HepG2 (cell line): ENCODE measurements around the gene SUCLA2. TPM values are rescaled to one million over a fixed set of nuclear protein-coding genes. Genes with fewer than 3 reads are reported as not detected.

Experiments used
- ATAC-seq: fragments of 200-7000 bp; cut with Tn5 transposase; 3 replicates; pipeline ENCODE4 v1.9.1; 2020; ENCODE audit warnings: mild to moderate bottlenecking, moderate library complexity
- BruUV-seq: library from RNA; stranded (reverse); fragments of 400-500 nt; replicated peaks from 2 replicates; lab custom pipeline; 2021; lab: Mats Ljungman, UMichigan
- CTCF ChIA-PET: fragments of 300-600 bp; formaldehyde crosslinking; extraction: SDS; loops from one replicate; lab custom pipeline; 2021; ENCODE audit warnings: low total read pairs, inconsistent platforms, low intra/inter-chr PET ratio; lab: Yijun Ruan, JAX
- POLR2A ChIA-PET: fragments of 350-600 bp; sonication (Branson Sonifier 250); formaldehyde crosslinking; loops from one replicate; lab custom pipeline; 2020; ENCODE audit warnings: antibody characterized with exemption, inconsistent platforms; lab: Yijun Ruan, JAX
- DNase-seq: peaks from one replicate; pipeline ENCODE4 v3.0.0-alpha.2; 2015; ENCODE audit warnings: low spot score
- FAIRE-seq: peaks from 3 replicates; lab custom pipeline; 2011; peaks lifted over from hg19 to GRCh38; lab: Jason Lieb, UNC
- H2AFZ ChIP-seq: one replicate; pipeline ENCODE4 v1.6.1; 2011; ENCODE audit warnings: low read length, inconsistent platforms
- H3K27ac ChIP-seq: fragments of 300-600 bp; 3 replicates; pipeline ENCODE4 v1.8.0; 2011; ENCODE audit warnings: mixed run types, mild to moderate bottlenecking, mixed read lengths, low read length, inconsistent platforms; ENCODE audit not compliant: insufficient read depth; ENCODE audit errors: extremely low read length
- H3K27me3 ChIP-seq, 2 experiments: fragments of 200-600 bp in 1 of 2; 2 replicates in 1 of 2; 3 replicates in 1 of 2; pipeline versions ENCODE4 v1.6.0 to v1.8.0; 2011; ENCODE audit warnings: low read length in 2 of 2, mild to moderate bottlenecking in 2 of 2, moderate library complexity in 2 of 2, inconsistent platforms in 1 of 2; ENCODE audit not compliant: insufficient read depth in 2 of 2, control insufficient read depth in 1 of 2
- H3K36me3 ChIP-seq, 2 experiments: fragments of 200-600 bp in 1 of 2; replicated peaks in 1 of 2; 2 replicates in 1 of 2; 3 replicates in 1 of 2; pipeline versions ENCODE4 v1.5.1 to v1.8.0; 2011; ENCODE audit warnings: low read length in 2 of 2, inconsistent platforms in 1 of 2; ENCODE audit not compliant: insufficient read depth in 2 of 2, control insufficient read depth in 1 of 2
- H3K4me1 ChIP-seq: 2 replicates; pipeline ENCODE4 v1.5.1; 2012; ENCODE audit warnings: low read length, inconsistent platforms; ENCODE audit not compliant: insufficient read depth
- H3K4me2 ChIP-seq: 2 replicates; pipeline ENCODE4 v1.6.0; 2011; ENCODE audit warnings: low read depth, low read length, inconsistent platforms
- H3K4me3 ChIP-seq, 3 experiments: fragments of 200-600 bp in 1 of 3; sonication (generic), shearing (Covaris generic) in 1 of 3; replicated peaks in 1 of 3; 2 replicates each; pipeline ENCODE4 v1.5.1; 2011 to 2016; ENCODE audit warnings: low read length in 3 of 3, inconsistent platforms in 2 of 3, low read depth in 2 of 3, mild to moderate bottlenecking in 2 of 3, control low read depth in 1 of 3, mixed read lengths in 1 of 3; ENCODE audit not compliant: insufficient read depth in 1 of 3
- H3K79me2 ChIP-seq: one replicate; pipeline ENCODE4 v1.6.1; 2011; ENCODE audit warnings: low read length, inconsistent platforms; ENCODE audit not compliant: insufficient read depth
- H3K9ac ChIP-seq: 2 replicates; pipeline ENCODE4 v1.6.0; 2011; ENCODE audit warnings: mild to moderate bottlenecking, low read depth, low read length, inconsistent platforms; ENCODE audit not compliant: insufficient read depth
- H3K9me3 ChIP-seq: 2 replicates; pipeline ENCODE4 v1.5.1; 2012; ENCODE audit warnings: mild to moderate bottlenecking, low read length
- H4K20me1 ChIP-seq: 2 replicates; pipeline ENCODE4 v1.6.0; 2011; ENCODE audit warnings: inconsistent platforms, mild to moderate bottlenecking, low read length, moderate library complexity; ENCODE audit not compliant: insufficient read depth
- FOXO1 ChIP-seq: sonication (generic); formaldehyde crosslinking; IDR thresholded peaks from 2 replicates; pipeline ENCODE4 v1.4.0; 2020; ENCODE audit warnings: missing genetic modification reagents
- GTF2F1 ChIP-seq: fragments of 150-350 bp; IDR thresholded peaks from 2 replicates; pipeline ENCODE4 v1.6.1; 2014; ENCODE audit warnings: low read length
- HNRNPK ChIP-seq: fragments of 200-400 bp; formaldehyde crosslinking; IDR thresholded peaks from 2 replicates; pipeline ENCODE4 v1.6.1; 2018; ENCODE audit warnings: low read length, low read depth, moderate library complexity, mild to moderate bottlenecking; ENCODE audit not compliant: poor library complexity, severe bottlenecking
- PCBP2 ChIP-seq: fragments of 200-400 bp; formaldehyde crosslinking; optimal IDR thresholded peaks from 2 replicates; pipeline ENCODE3; 2018; ENCODE audit warnings: low read length, low read depth; ENCODE audit not compliant: poor library complexity, severe bottlenecking
- TAF15 ChIP-seq: fragments of 200-400 bp; formaldehyde crosslinking; IDR thresholded peaks from one replicate; pipeline ENCODE4 v1.6.1; 2018; ENCODE audit warnings: mild to moderate bottlenecking, low read depth, low read length; ENCODE audit not compliant: poor library complexity, severe bottlenecking
- TEF ChIP-seq: sonication (generic); formaldehyde crosslinking; IDR thresholded peaks from 2 replicates; pipeline ENCODE4 v1.5.0; 2020; ENCODE audit warnings: missing genetic modification reagents
- ZNF12 ChIP-seq: sonication (generic); formaldehyde crosslinking; IDR thresholded peaks from 2 replicates; pipeline ENCODE4 v1.5.0; 2020; ENCODE audit warnings: missing genetic modification reagents
- ZNF333 ChIP-seq: sonication (generic); formaldehyde crosslinking; IDR thresholded peaks from 2 replicates; pipeline ENCODE4 v1.4.0; 2020; ENCODE audit warnings: mild to moderate bottlenecking, missing genetic modification reagents, borderline replicate concordance
- ZNF382 ChIP-seq: sonication (generic); formaldehyde crosslinking; IDR thresholded peaks from 2 replicates; pipeline ENCODE4 v1.5.0; 2020; ENCODE audit warnings: missing genetic modification reagents, mild to moderate bottlenecking, borderline replicate concordance
- ZNF558 ChIP-seq: sonication (generic); formaldehyde crosslinking; IDR thresholded peaks from 2 replicates; pipeline ENCODE4 v1.9.0; 2022; ENCODE audit warnings: mild to moderate bottlenecking, missing genetic modification reagents, borderline replicate concordance
- ZNF850 ChIP-seq: sonication (generic); formaldehyde crosslinking; conservative IDR thresholded peaks from 2 replicates; pipeline ENCODE4 v1.9.0; 2021; ENCODE audit warnings: mild to moderate bottlenecking, missing genetic modification reagents
- WGBS: methylation state at CpG from one replicate; pipeline ENCODE4 v1.1.6; 2017; ENCODE audit warnings: low lambda C conversion rate; 5-methylcytosine and 5-hydroxymethylcytosine counted together
- in situ Hi-C: cut with HindIII; loops from 2 replicates; pipeline ENCODE4 v1.10.0; 2017; ENCODE audit warnings: low pct_unique_long_range_greater_than_20kb; ENCODE audit not compliant: extremely low pct_ligation_motif_present
- intact Hi-C: fragments of 100-400 bp; cut with micrococcal nuclease; formaldehyde crosslinking; loops from one replicate; pipeline ENCODE4 v1.10.0; 2022; ENCODE audit not compliant: unreplicated experiment
- polyA plus RNA-seq, 8 experiments: library from polyadenylated mRNA; depleted of rRNA in 3 of 8; stranded (reverse) in 7 of 8; unstranded in 1 of 8; fragments of >200 nt; fragmentation: Illumina TruSeq in 4 of 8; extraction: Trizol in 4 of 8; gene quantifications; 2 replicates each; pipeline versions ENCODE4 v1.2.1 to v1.2.3, GENCODE V29; 2011 to 2016; ENCODE audit warnings: low read depth in 4 of 8, missing spikeins in 1 of 8, mixed read lengths in 1 of 8; ENCODE audit not compliant: insufficient read depth in 1 of 8
- total RNA-seq, 5 experiments: library from RNA; depleted of rRNA; stranded (reverse); fragments of >200 nt; fragmentation: Illumina TruSeq; extraction: Trizol; gene quantifications; 2 replicates each; pipeline ENCODE4 v1.2.3, GENCODE V29; 2016; ENCODE audit warnings: low read depth in 1 of 5
- TF ChIP-seq, protein P1 (sequence below): sonication (generic); formaldehyde crosslinking; IDR thresholded peaks from 2 replicates; pipeline ENCODE4 v1.4.0; 2020; ENCODE audit warnings: missing genetic modification reagents

SUCLA2 gene
- total and polyA plus RNA-seq, 2 of the 13 experiments (the other 11 are each of a cell fraction or from before 2014, with no cell fraction given), result 28.4 to 77.1 TPM

DNA sequence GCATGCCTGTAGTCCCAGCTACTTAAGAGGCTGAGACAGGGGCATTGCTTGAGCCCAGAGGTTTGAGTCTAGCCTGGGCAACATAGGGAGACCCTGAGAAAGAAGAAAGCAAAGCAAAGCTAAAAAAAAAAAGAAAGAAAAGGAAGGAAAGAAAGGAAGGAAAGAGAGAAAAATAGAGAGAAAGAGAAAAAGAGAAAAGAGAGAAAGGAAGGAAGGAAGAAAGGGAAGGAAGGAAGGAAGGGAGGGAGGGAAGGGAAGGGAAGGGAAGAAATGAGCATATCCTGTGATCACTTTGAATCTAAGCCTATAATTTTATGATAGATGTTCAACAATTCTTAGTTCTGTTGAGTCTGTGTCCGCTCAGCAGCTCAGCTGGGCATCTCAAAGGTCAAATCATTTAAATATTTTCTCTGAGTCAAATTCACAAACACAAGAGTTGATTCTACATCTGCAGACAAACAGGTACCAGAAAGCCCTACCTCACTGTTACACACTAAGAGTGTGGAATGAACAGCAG lies 70.4 kb downstream of the SUCLA2 start:
- BruUV-seq, result no TSS peak
- peak; percentile 64 for TF ChIP-seq HNRNPK
- no peak for TF ChIP-seq ZNF382
- peak; percentile 61 for TF ChIP-seq PCBP2
- no peak for TF ChIP-seq ZNF850 (CRISPR knock-in tag)
- no peak for TF ChIP-seq FOXO1 (CRISPR knock-in tag)
- TF ChIP-seq, protein P1, sequence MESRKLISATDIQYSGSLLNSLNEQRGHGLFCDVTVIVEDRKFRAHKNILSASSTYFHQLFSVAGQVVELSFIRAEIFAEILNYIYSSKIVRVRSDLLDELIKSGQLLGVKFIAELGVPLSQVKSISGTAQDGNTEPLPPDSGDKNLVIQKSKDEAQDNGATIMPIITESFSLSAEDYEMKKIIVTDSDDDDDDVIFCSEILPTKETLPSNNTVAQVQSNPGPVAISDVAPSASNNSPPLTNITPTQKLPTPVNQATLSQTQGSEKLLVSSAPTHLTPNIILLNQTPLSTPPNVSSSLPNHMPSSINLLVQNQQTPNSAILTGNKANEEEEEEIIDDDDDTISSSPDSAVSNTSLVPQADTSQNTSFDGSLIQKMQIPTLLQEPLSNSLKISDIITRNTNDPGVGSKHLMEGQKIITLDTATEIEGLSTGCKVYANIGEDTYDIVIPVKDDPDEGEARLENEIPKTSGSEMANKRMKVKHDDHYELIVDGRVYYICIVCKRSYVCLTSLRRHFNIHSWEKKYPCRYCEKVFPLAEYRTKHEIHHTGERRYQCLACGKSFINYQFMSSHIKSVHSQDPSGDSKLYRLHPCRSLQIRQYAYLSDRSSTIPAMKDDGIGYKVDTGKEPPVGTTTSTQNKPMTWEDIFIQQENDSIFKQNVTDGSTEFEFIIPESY (CRISPR knock-in tag), result no peak
- no peak for TF ChIP-seq ZNF12 (CRISPR knock-in tag)
- no peak for TF ChIP-seq TEF (CRISPR knock-in tag)
- TF ChIP-seq ZNF333 (CRISPR knock-in tag), result no peak
- TF ChIP-seq GTF2F1, result no peak
- no peak for TF ChIP-seq TAF15
- no peak for TF ChIP-seq ZNF558 (CRISPR knock-in tag)
- Histone ChIP-seq H3K27me3 (no peaks in the 10 kb centered on the region), H3K36me3 (no peaks in the 10 kb centered on the region), H4K20me1 (no peaks in the 10 kb centered on the region), H2AFZ (no peak overlapping the region), H3K79me2 (no peaks in the 10 kb centered on the region), H3K9me3 (no peaks in the 10 kb centered on the region), H3K4me1 (peaks cover 36% of the 10 kb centered on the region), H3K9ac (no peak overlapping the region), H3K27ac (no peak overlapping the region), H3K4me2 (no peak overlapping the region), H3K4me3 (no peak overlapping the region)
- intact Hi-C loops, result loop anchor here (10.0 kb wide), 1 partner anchor 136 kb away; no protein-coding TSS in a partner anchor
- in situ Hi-C loops, result no loop called here
- DNase-seq (no peak), ATAC-seq (no peak), FAIRE-seq (no peak)
- WGBS, result 84% methylated on average over 1 of the region's 1 CpG
- POLR2A ChIA-PET, result no interaction called here
- CTCF ChIA-PET, result no interaction called here
